Measurements from ENCODE around the gene GM2A. TPM values are rescaled to one million over a fixed set of nuclear protein-coding genes. Genes with fewer than 3 reads are reported as not detected.

Gene GM2A
- total RNA-seq, 1 donor from 2014 or later, result 13.5 TPM

Other genes with a start within 250 kb of the GM2A start
- 5.0 and 6.3 TPM in 2 replicates for gene GPX3, start 232.6 kb upstream of the GM2A start, total RNA-seq
- 60.8 and 77.6 TPM in 2 replicates for gene TNIP1, start 172.2 kb upstream of the GM2A start, total RNA-seq
- gene ANXA6, start 95.4 kb upstream of the GM2A start, total RNA-seq, result 38.9 and 60.1 TPM in 2 replicates
- 0.99 and 2.4 TPM in 2 replicates for gene CCDC69, start 29.1 kb upstream of the GM2A start, total RNA-seq
- not detected in 2 replicates for gene SLC36A3, start 50.6 kb downstream of the GM2A start, total RNA-seq
- not detected in 2 replicates for gene SLC36A2, start 94.4 kb downstream of the GM2A start, total RNA-seq
- 1.4 and 1.5 TPM in 2 replicates for gene SLC36A1, start 194.4 kb downstream of the GM2A start, total RNA-seq